Breast epithelium (tissue), 3 donors: ENCODE results near the gene LCLAT1.

ENCODE experiments used
- CTCF ChIP-seq, 3 donors: fragments of 450-650 bp; IDR thresholded peaks; one replicate each; pipeline ENCODE4 v1.5.1; 2016 to 2017; ENCODE audit warnings: antibody characterized with exemption in 3 of 3, mild to moderate bottlenecking in 3 of 3, moderate library complexity in 3 of 3
- POLR2A ChIP-seq: fragments of 450-650 bp; IDR thresholded peaks from one replicate; pipeline ENCODE4 v1.6.1; 2016; ENCODE audit warnings: antibody characterized with exemption, mild to moderate bottlenecking, moderate library complexity
- POLR2AphosphoS5 ChIP-seq, 3 donors: sonication (generic); formaldehyde crosslinking; IDR thresholded peaks; one replicate each; pipeline ENCODE4 v1.6.1; 2017; ENCODE audit warnings: antibody characterized with exemption in 3 of 3

- no peak for TF ChIP-seq POLR2A
- TF ChIP-seq POLR2AphosphoS5 (IDR thresholded peaks at IDR 0.05): no peak
- TF ChIP-seq CTCF (IDR thresholded peaks at IDR 0.05): no peak
Measured at GRCh38 chr2:30662268-30663131, 215.5 kb downstream of the LCLAT1 start.
